ENCODE data around the gene ELSPBP1. TPM values are rescaled to one million over a fixed set of nuclear protein-coding genes. Genes with fewer than 3 reads are reported as not detected.

The ELSPBP1 gene
- polyA plus RNA-seq, 1 donor (not counting 4 experiments of a cell fraction or from before 2014, with no cell fraction given), result not detected

- Histone ChIP-seq H3K27me3 (ENCODE audit: control insufficient read depth, extremely low read depth, insufficient read depth, low read length) (no peaks in the 10 kb centered on the region), H2AFZ (ENCODE audit: control insufficient read depth, low read length) (no peak within 1 kb of the TSS), H3K27ac (ENCODE audit: control insufficient read depth, insufficient read depth, low read length) (no peak within 1 kb of the TSS), H3K4me3 (ENCODE audit: control insufficient read depth in 2 of 3, extremely low read depth in 1 of 3, insufficient read depth in 2 of 3, low read depth in 1 of 3, low read length in 3 of 3) (no peak within 1 kb of the TSS), H3K9ac (ENCODE audit: control insufficient read depth, extremely low read depth, insufficient read depth, low read length) (no peak within 1 kb of the TSS), H3K9me3 (ENCODE audit: control insufficient read depth, low read depth, low read length) (no peaks in the 10 kb centered on the region), H3K4me1 (ENCODE audit: control insufficient read depth, extremely low read depth, insufficient read depth, low read length) (no peaks in the 10 kb centered on the region), H4K20me1 (ENCODE audit: control insufficient read depth, extremely low read depth, insufficient read depth, low read length) (no peaks in the 10 kb centered on the region), H3K9me1 (ENCODE audit: control insufficient read depth, extremely low read depth, insufficient read depth, low read length) (no peaks in the 10 kb centered on the region), H3K36me3 (ENCODE audit: control insufficient read depth in 2 of 2, extremely low read depth in 1 of 2, insufficient read depth in 2 of 2, low read length in 2 of 2) (no peaks in the 10 kb centered on the region), H3K4me2 (ENCODE audit: control insufficient read depth, extremely low read depth, insufficient read depth, low read depth, low read length) (no peak within 1 kb of the TSS), H3K79me2 (ENCODE audit: control insufficient read depth, insufficient read depth, low read length) (no peaks in the 10 kb centered on the region)
- TF ChIP-seq CTCF (optimal IDR thresholded peaks at IDR 0.05 in 1 of 3, IDR thresholded peaks at IDR 0.05 in 1 of 3, conservative IDR thresholded peaks at IDR 0.05 in 1 of 3; ENCODE audit: extremely low read depth in 1 of 3, insufficient read depth in 2 of 3, low read length in 3 of 3), result no peak
- dilution Hi-C loops (cut with MboI; ENCODE audit: extremely low pct_ligation_motif_present, low sequenced_read_pairs), result no loop called here
- DNase-seq (ENCODE audit: low read depth, low spot score), result no peak
- no peak for FAIRE-seq
Measured at GRCh38 chr19:47992070-47992469, 2.4 kb upstream of the ELSPBP1 start, which contains the start of gene BSPH1. Gene BSPH1, minus strand, starts transcription at chr19:47992170. Its CDS starts 89 bp downstream, at chr19:47992081.

- Histone ChIP-seq H3K27me3 (ENCODE audit: control insufficient read depth, extremely low read depth, insufficient read depth, low read length) (no peaks in the 10 kb centered on the region), H3K9ac (ENCODE audit: control insufficient read depth, extremely low read depth, insufficient read depth, low read length) (no peak overlapping the region), H4K20me1 (ENCODE audit: control insufficient read depth, extremely low read depth, insufficient read depth, low read length) (no peaks in the 10 kb centered on the region), H3K9me1 (ENCODE audit: control insufficient read depth, extremely low read depth, insufficient read depth, low read length) (no peaks in the 10 kb centered on the region), H3K9me3 (ENCODE audit: control insufficient read depth, low read depth, low read length) (no peaks in the 10 kb centered on the region), H3K4me3 (ENCODE audit: control insufficient read depth in 2 of 3, extremely low read depth in 1 of 3, insufficient read depth in 2 of 3, low read depth in 1 of 3, low read length in 3 of 3) (no peak overlapping the region), H3K27ac (ENCODE audit: control insufficient read depth, insufficient read depth, low read length) (no peak overlapping the region), H3K36me3 (ENCODE audit: control insufficient read depth in 2 of 2, extremely low read depth in 1 of 2, insufficient read depth in 2 of 2, low read length in 2 of 2) (no peaks in the 10 kb centered on the region), H3K4me2 (ENCODE audit: control insufficient read depth, extremely low read depth, insufficient read depth, low read depth, low read length) (no peak overlapping the region), H3K4me1 (ENCODE audit: control insufficient read depth, extremely low read depth, insufficient read depth, low read length) (no peaks in the 10 kb centered on the region), H3K79me2 (ENCODE audit: control insufficient read depth, insufficient read depth, low read length) (no peaks in the 10 kb centered on the region), H2AFZ (ENCODE audit: control insufficient read depth, low read length) (no peak overlapping the region)
- TF ChIP-seq CTCF (optimal IDR thresholded peaks at IDR 0.05 in 1 of 3, IDR thresholded peaks at IDR 0.05 in 1 of 3, conservative IDR thresholded peaks at IDR 0.05 in 1 of 3; ENCODE audit: extremely low read depth in 1 of 3, insufficient read depth in 2 of 3, low read length in 3 of 3) (no peak), EZH2 (IDR thresholded peaks at IDR 0.05; ENCODE audit: low read length) (no peak)
- no peak for FAIRE-seq
- DNase-seq (ENCODE audit: low read depth, low spot score), result no peak
- dilution Hi-C loops (cut with MboI; ENCODE audit: extremely low pct_ligation_motif_present, low sequenced_read_pairs), result no loop called here
Measured at GRCh38 chr19:47996230-47996727, 1.8 kb downstream of the ELSPBP1 start.

Data from keratinocyte (primary cell).